K562 (cell line): ENCODE data around the gene SCARF1. TPM values are rescaled to one million over a fixed set of nuclear protein-coding genes. Genes with fewer than 3 reads are reported as not detected.

Source experiments
- ATAC-seq: fragments of 200-7000 bp; cut with Tn5 transposase; 3 replicates; pipeline ENCODE4 v1.9.1; 2020; ENCODE audit warnings: moderate library complexity
- Bru-seq: library from RNA; stranded (reverse); fragments of 400-500 nt; gene quantifications from one replicate; lab custom pipeline; 2021; lab: Mats Ljungman, UMichigan
- BruChase-seq, 2 experiments: library from RNA; stranded (reverse); fragments of 400-500 nt; gene quantifications; one replicate each; lab custom pipeline; 2021; lab: Mats Ljungman, UMichigan
- BruUV-seq: library from RNA; stranded (reverse); fragments of 400-500 nt; replicated peaks from 2 replicates; lab custom pipeline; 2021; lab: Mats Ljungman, UMichigan
- CTCF ChIA-PET: fragments of 300-600 bp; formaldehyde crosslinking; extraction: SDS; loops from one replicate; lab custom pipeline; 2021; ENCODE audit warnings: low intra/inter-chr PET ratio; lab: Yijun Ruan, JAX
- POLR2A ChIA-PET: fragments of 300-600, 350-650 bp; sonication (Branson Sonifier 250); formaldehyde crosslinking; extraction: SDS; loops from one replicate; lab custom pipeline; 2021; ENCODE audit warnings: antibody characterized with exemption, inconsistent platforms; lab: Yijun Ruan, JAX
- DNase-seq, 4 experiments: peaks; one replicate each; pipeline versions ENCODE4 v3.0.0 to v3.0.0-alpha.2; 2011 to 2018; ENCODE audit warnings: low spot score in 3 of 4, mixed read lengths in 3 of 4; ENCODE audit errors: extremely low read depth in 1 of 4
- FAIRE-seq: peaks from 2 replicates; lab custom pipeline; 2011; peaks lifted over from hg19 to GRCh38; lab: Jason Lieb, UNC
- H2AFZ ChIP-seq: 2 replicates; pipeline ENCODE4 v1.6.0; 2011; ENCODE audit warnings: low read depth, low read length, control low read depth, inconsistent platforms
- H3K27ac ChIP-seq: fragments of 200-600 bp; 3 replicates; pipeline ENCODE4 v1.8.0; 2011; ENCODE audit warnings: low read depth, mild to moderate bottlenecking, control low read depth, inconsistent platforms, low read length, moderate library complexity, mixed read lengths; ENCODE audit errors: extremely low read depth
- H3K27me3 ChIP-seq, 2 experiments: fragments of 300-600 bp in 1 of 2; 2 replicates in 1 of 2; 3 replicates in 1 of 2; pipeline versions ENCODE4 v1.6.0 to v1.8.0; 2011; ENCODE audit warnings: inconsistent platforms in 2 of 2, low read length in 2 of 2, mild to moderate bottlenecking in 1 of 2, mixed read lengths in 1 of 2, moderate library complexity in 1 of 2; ENCODE audit not compliant: control insufficient read depth in 2 of 2, insufficient read depth in 2 of 2
- H3K36me3 ChIP-seq: fragments of 300-600 bp; 3 replicates; pipeline ENCODE4 v1.8.0; 2011; ENCODE audit warnings: mild to moderate bottlenecking, low read length, inconsistent platforms; ENCODE audit not compliant: control insufficient read depth, insufficient read depth
- H3K4me1 ChIP-seq, 2 experiments: fragments of 200-600 bp in 1 of 2; replicated peaks in 1 of 2; 2 replicates in 1 of 2; 3 replicates in 1 of 2; pipeline versions ENCODE4 v1.5.1 to v1.8.0; 2011; ENCODE audit warnings: inconsistent platforms in 2 of 2, low read length in 2 of 2, mild to moderate bottlenecking in 1 of 2, mixed read lengths in 1 of 2, moderate library complexity in 1 of 2; ENCODE audit not compliant: control insufficient read depth in 2 of 2, insufficient read depth in 2 of 2
- H3K4me2 ChIP-seq: 2 replicates; pipeline ENCODE4 v1.6.1; 2011; ENCODE audit warnings: low read length, control low read depth, inconsistent platforms, mixed read lengths; ENCODE audit not compliant: insufficient read depth
- H3K4me3 ChIP-seq: fragments of 200-600 bp; sonication (generic), shearing (Covaris generic); 2 replicates; pipeline ENCODE4 v1.5.1; 2016; ENCODE audit warnings: control low read depth, inconsistent platforms
- H3K79me2 ChIP-seq: fragments of 200-600 bp; 3 replicates; pipeline ENCODE4 v1.8.0; 2011; ENCODE audit warnings: low read length, inconsistent platforms; ENCODE audit not compliant: control insufficient read depth, insufficient read depth
- H3K9ac ChIP-seq, 2 experiments: 2 replicates each; pipeline versions ENCODE4 v1.6.0 to v1.6.1; 2011; ENCODE audit warnings: low read depth in 2 of 2, low read length in 2 of 2, control low read depth in 1 of 2, inconsistent platforms in 1 of 2, mild to moderate bottlenecking in 1 of 2, mixed read lengths in 1 of 2; ENCODE audit not compliant: insufficient read depth in 1 of 2
- H3K9me1 ChIP-seq: one replicate; pipeline ENCODE4 v1.6.0; 2011; ENCODE audit warnings: inconsistent platforms, mild to moderate bottlenecking, low read length, moderate library complexity; ENCODE audit not compliant: control insufficient read depth, insufficient read depth
- H3K9me3 ChIP-seq: replicated peaks from 2 replicates; pipeline ENCODE4 v1.5.1; 2011; ENCODE audit warnings: low read depth, low read length, inconsistent platforms; ENCODE audit not compliant: control insufficient read depth, insufficient read depth
- H4K20me1 ChIP-seq: replicated peaks from 2 replicates; pipeline ENCODE4 v1.6.1; 2011; ENCODE audit warnings: low read length, inconsistent platforms, mixed read lengths; ENCODE audit not compliant: control insufficient read depth, insufficient read depth
- BRD9 ChIP-seq: fragments of 450-650 bp; IDR thresholded peaks from 2 replicates; pipeline ENCODE4 v1.6.1; 2018; ENCODE audit warnings: low read depth; ENCODE audit not compliant: partially characterized antibody
- DNMT1 ChIP-seq: fragments of 450-650 bp; IDR thresholded peaks from 2 replicates; pipeline ENCODE4 v1.6.1; 2016; ENCODE audit warnings: antibody characterized with exemption, mild to moderate bottlenecking
- POLR2G ChIP-seq: fragments of 200-400 bp; formaldehyde crosslinking; IDR thresholded peaks from 2 replicates; pipeline ENCODE4 v1.6.1; 2017; ENCODE audit warnings: low read depth, mild to moderate bottlenecking, antibody characterized with exemption, low read length, moderate library complexity
- RBFOX2 ChIP-seq: fragments of 200-400 bp; formaldehyde crosslinking; IDR thresholded peaks from 2 replicates; pipeline ENCODE4 v1.6.1; 2017; ENCODE audit warnings: low read depth, mild to moderate bottlenecking, low read length, moderate library complexity
- RBM17 ChIP-seq: fragments of 200-400 bp; formaldehyde crosslinking; IDR thresholded peaks from 2 replicates; pipeline ENCODE4 v1.6.1; 2017; ENCODE audit warnings: low read depth, mild to moderate bottlenecking, low read length, borderline replicate concordance
- RFX7 ChIP-seq: fragments of 250-450 bp; sonication (Bioruptor Pico); IDR thresholded peaks from 2 replicates; pipeline ENCODE4 v1.5.1; 2021; ENCODE audit warnings: mild to moderate bottlenecking
- SETDB1 ChIP-seq: IDR thresholded peaks from one replicate; pipeline ENCODE4 v1.6.1; 2012; ENCODE audit warnings: low read length, control low read depth, inconsistent platforms
- SMAD3 ChIP-seq: fragments of 450-650 bp; formaldehyde crosslinking; conservative IDR thresholded peaks from 2 replicates; pipeline ENCODE4 v1.4.0; 2020; ENCODE audit warnings: mild to moderate bottlenecking
- SMARCA4 ChIP-seq: fragments of 450-650 bp; IDR thresholded peaks from 2 replicates; pipeline ENCODE4 v1.6.1; 2016
- SUPT5H ChIP-seq: fragments of 450-650 bp; IDR thresholded peaks from 2 replicates; pipeline ENCODE4 v1.6.1; 2016
- THRA ChIP-seq: fragments of 450-650 bp; IDR thresholded peaks from 2 replicates; pipeline ENCODE4 v1.6.1; 2017; ENCODE audit warnings: mild to moderate bottlenecking, moderate library complexity
- ZKSCAN3 ChIP-seq: fragments of 250-450 bp; sonication (Bioruptor Pico); IDR thresholded peaks from 2 replicates; pipeline ENCODE4 v1.4.0; 2020
- WGBS: fragments of 100-300 bp; shearing (Covaris generic); methylation state at CpG from one replicate; pipeline ENCODE4 v1.1.6; 2016; ENCODE audit warnings: low coverage, mixed read lengths; ENCODE audit not compliant: insufficient coverage; ENCODE audit errors: missing lambda C conversion rate; 5-methylcytosine and 5-hydroxymethylcytosine counted together
- in situ Hi-C: fragments of 300-500 bp; cut with MboI; formaldehyde crosslinking; loops from 4 replicates; pipeline ENCODE4 v1.15.0; 2018; ENCODE audit warnings: inconsistent platforms, mixed read lengths
- intact Hi-C: fragments of 100-400 bp; cut with micrococcal nuclease; formaldehyde crosslinking; loops from 2 replicates; pipeline ENCODE4 v1.14.2; 2022
- long read RNA-seq, 3 experiments: library from polyadenylated mRNA in 2 of 3; library from RNA in 1 of 3; unstranded in 2 of 3; stranded (forward) in 1 of 3; transcript quantifications; one replicate each; pipeline ENCODE4 v2.0.0, GENCODE V29; 2019 to 2022
- polyA minus RNA-seq, 3 experiments: library from RNA; depleted of rRNA, polyadenylated mRNA; stranded (reverse); fragments of >200 nt; gene quantifications; 2 replicates each; pipeline ENCODE4 v1.2.3, GENCODE V29; 2011
- polyA plus RNA-seq, 8 experiments: library from polyadenylated mRNA; depleted of rRNA in 4 of 8; stranded (reverse) in 5 of 8; unstranded in 3 of 8; fragments of >200 nt; fragmentation: Nextera tagmentation in 2 of 8; fragmentation: Illumina TruSeq in 1 of 8; extraction: Ambion mirVana in 2 of 8; extraction: Trizol in 1 of 8; gene quantifications; 2 replicates each; pipeline versions ENCODE4 v1.2.1 to v1.2.3, GENCODE V29; 2011 to 2014; ENCODE audit warnings: inconsistent platforms in 1 of 8, missing spikeins in 1 of 8
- total RNA-seq, 7 experiments: library from RNA; depleted of rRNA in 6 of 7; stranded (reverse); fragments of >200 nt in 6 of 7; fragmentation: Illumina TruSeq in 2 of 7; extraction: Trizol in 2 of 7; gene quantifications; 2 replicates each; pipeline versions ENCODE4 v1.2.1 to v1.2.3, GENCODE V29; 2011 to 2021; ENCODE audit warnings: low replicate concordance in 1 of 7
- TF ChIP-seq, protein P1 (sequence below), 2 experiments: fragments of 450-650 bp; conservative IDR thresholded peaks; 2 replicates each; pipeline ENCODE4 v1.6.1; 2017; ENCODE audit warnings: mild to moderate bottlenecking in 2 of 2, moderate library complexity in 2 of 2

The SCARF1 gene
- 3.7 and 12.1 TPM in 2 replicates for total RNA-seq (2011; cell fraction: chromatin; rRNA removed; ENCODE audit: low replicate concordance)
- 6.1 and 10.0 TPM in 2 replicates for total RNA-seq (2011; cell fraction: nucleolus; rRNA removed)
- total RNA-seq (2011; cell fraction: nucleoplasm; rRNA removed) = 5.3 and 5.6 TPM in 2 replicates
- 0.57 and 0.95 TPM in 2 replicates for total RNA-seq (2014; rRNA removed)
- 0.19 and 0.36 TPM in 2 replicates for total RNA-seq (2014; rRNA removed; fragmentation: Illumina TruSeq; extraction: Trizol)
- 0.75 and 0.94 TPM in 2 replicates for total RNA-seq (2015; rRNA removed; fragmentation: Illumina TruSeq; extraction: Trizol)
- total RNA-seq (2021) = 1.0 and 1.5 TPM in 2 replicates
- 0.63 and 1.0 TPM in 2 replicates for polyA plus RNA-seq (2011; rRNA removed)
- 0.62 and 1.4 TPM in 2 replicates for polyA plus RNA-seq (2011; cell fraction: cytosol; rRNA removed)
- polyA plus RNA-seq (2011; cell fraction: nucleus; rRNA removed) = 5.9 and 9.9 TPM in 2 replicates
- polyA plus RNA-seq (2012) = 1.3 and 6.9 TPM in 2 replicates
- 0.16 and 0.44 TPM in 2 replicates for polyA plus RNA-seq (2014; fragmentation: Illumina TruSeq; extraction: Trizol)
- under 1 TPM; 0.04 to 0.08 TPM for polyA plus RNA-seq (2014; fragmentation: Nextera tagmentation; extraction: Ambion mirVana)
- 0.80 and 2.1 TPM in 2 replicates for polyA plus RNA-seq (2014; rRNA removed)
- 0.09 and 0.25 TPM in 2 replicates for polyA minus RNA-seq (2011; rRNA and poly(A)+ RNA removed)
- 0.67 and 1.0 TPM in 2 replicates for polyA minus RNA-seq (2011; cell fraction: cytosol; rRNA and poly(A)+ RNA removed)
- 1.6 and 1.9 TPM in 2 replicates for polyA minus RNA-seq (2011; cell fraction: nucleus; rRNA and poly(A)+ RNA removed)
- percentile 44 among the genes with signal in this experiment for Bru-seq, nascent RNA
- percentile 46 among the genes with signal in this experiment for BruChase-seq, experiment 1, labeled RNA remaining after a 2-hour chase
- BruChase-seq, experiment 2, labeled RNA remaining after a 6-hour chase = percentile 49 among the genes with signal in this experiment
- long read RNA-seq, experiment 1, partial matches to known transcripts = 2 of 3 reads
- long read RNA-seq, experiment 1, other reads (novel, unspliced or antisense) = 1 of 3 reads
- long read RNA-seq, experiment 2 = 0 reads
- long read RNA-seq, experiment 3 = 0 reads

- H3K9me3 ChIP-seq = no peaks in the 10 kb centered on the region
- H3K27me3 ChIP-seq = no peaks in the 10 kb centered on the region
- no peak within 1 kb of the TSS for H2AFZ ChIP-seq
- no peak for FAIRE-seq
- CTCF ChIA-PET = no interaction called here
- ATAC-seq = no peak
- peaks cover 12% of the 10 kb centered on the region; the same call in 2 of the 3 replicates for H3K79me2 ChIP-seq
- peaks cover 25% of the 10 kb centered on the region; the same call in 1 of the 3 replicates for H3K36me3 ChIP-seq
- peaks cover 11 to 59% of the 10 kb centered on the region in 2 experiments for H3K4me1 ChIP-seq
- POLR2A ChIA-PET = interaction anchor here (0.6 kb wide), 2 partner anchors 9 to 280 kb away, joined by 3 read pairs; no protein-coding TSS in a partner anchor
- H3K4me3 ChIP-seq = no peak within 1 kb of the TSS
- intact Hi-C loops = no loop called here
- WGBS = 81% methylated on average over 4 of the region's 25 CpGs
- TF ChIP-seq SMAD3 (CRISPR knock-in tag) (no peak), RBM17 (no peak), ZKSCAN3 (no peak), RFX7 (no peak), BRD9 (no peak), POLR2G (0 out of 2 replicates have a peak, but pooled peaks have one; percentile 14), SUPT5H (0 out of 2 replicates have a peak, but pooled peaks have one; percentile 41), DNMT1 (no peak), THRA (no peak), SETDB1 (no peak), SMARCA4 (no peak), RBFOX2 (peak; percentile 53)
- TF ChIP-seq, protein P1, sequence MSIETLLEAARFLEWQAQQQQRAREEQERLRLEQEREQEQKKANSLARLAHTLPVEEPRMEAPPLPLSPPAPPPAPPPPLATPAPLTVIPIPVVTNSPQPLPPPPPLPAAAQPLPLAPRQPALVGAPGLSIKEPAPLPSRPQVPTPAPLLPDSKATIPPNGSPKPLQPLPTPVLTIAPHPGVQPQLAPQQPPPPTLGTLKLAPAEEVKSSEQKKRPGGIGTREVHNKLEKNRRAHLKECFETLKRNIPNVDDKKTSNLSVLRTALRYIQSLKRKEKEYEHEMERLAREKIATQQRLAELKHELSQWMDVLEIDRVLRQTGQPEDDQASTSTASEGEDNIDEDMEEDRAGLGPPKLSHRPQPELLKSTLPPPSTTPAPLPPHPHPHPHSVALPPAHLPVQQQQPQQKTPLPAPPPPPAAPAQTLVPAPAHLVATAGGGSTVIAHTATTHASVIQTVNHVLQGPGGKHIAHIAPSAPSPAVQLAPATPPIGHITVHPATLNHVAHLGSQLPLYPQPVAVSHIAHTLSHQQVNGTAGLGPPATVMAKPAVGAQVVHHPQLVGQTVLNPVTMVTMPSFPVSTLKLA (conservative IDR thresholded peaks at IDR 0.05) = no peak
- no peak within 1 kb of the TSS; the same call in 2 of the 3 replicates for H3K27ac ChIP-seq
- in situ Hi-C loops = no loop called here
- H3K9ac ChIP-seq = peak within 1 kb of the TSS in 1 of 2 experiments; percentile 68; a peak in 2 of 4 replicates
- 0 out of 2 replicates have a peak, but pooled peaks cover 2% of the 10 kb centered on the region for H4K20me1 ChIP-seq
- H3K9me1 ChIP-seq = no peaks in the 10 kb centered on the region
- no TSS peak for BruUV-seq
- no peak within 1 kb of the TSS for H3K4me2 ChIP-seq
- no peak for DNase-seq
Measured at GRCh38 chr17:1645207-1646171, at the start of gene SCARF1. Gene SCARF1 (minus strand): TSS chr17:1645732. CDS start chr17:1645697, 35 bp downstream.
